Prostate gland (tissue), 2 donors: ENCODE data around the gene RSPH9.

Source experiments
- CTCF ChIP-seq, 4 experiments: fragments of 200-600 bp in 2 of 4; fragments of 450-650 bp in 2 of 4; sonication (generic) in 2 of 4; IDR thresholded peaks; 1 replicate in 3 of 4; 2 replicates in 1 of 4; pipeline ENCODE4 v1.5.1; 2016 to 2019; ENCODE audit warnings: antibody characterized with exemption in 4 of 4, mild to moderate bottlenecking in 2 of 4, moderate library complexity in 2 of 4
- POLR2A ChIP-seq: fragments of 450-650 bp; IDR thresholded peaks from one replicate; pipeline ENCODE4 v1.6.1; 2016; ENCODE audit warnings: antibody characterized with exemption, mild to moderate bottlenecking
- POLR2AphosphoS5 ChIP-seq: sonication (generic); formaldehyde crosslinking; IDR thresholded peaks from one replicate; pipeline ENCODE4 v1.6.1; 2017; ENCODE audit warnings: antibody characterized with exemption

- TF ChIP-seq CTCF (IDR thresholded peaks at IDR 0.05) (no peak), POLR2A (no peak), POLR2AphosphoS5 (no peak)
Observed at GRCh38 chr6:43627008-43627825, 17.6 kb upstream of the RSPH9 start.
